GM23338 (cell line): ENCODE data around the gene CACNA1A.

Experiments used
- CREB1 ChIP-seq: fragments of 250-450 bp; sonication (Bioruptor Pico); IDR thresholded peaks from 2 replicates; pipeline ENCODE4 v1.5.0; 2020; ENCODE audit warnings: low read depth, mild to moderate bottlenecking, moderate library complexity
- EZH2 ChIP-seq: fragments of 200-600 bp; sonication (generic); IDR thresholded peaks from one replicate; pipeline ENCODE4 v1.8.0; 2017; ENCODE audit warnings: antibody characterized with exemption, mild to moderate bottlenecking, low read depth; ENCODE audit not compliant: unreplicated experiment
- EZH2phosphoT487 ChIP-seq: fragments of 200-600 bp; sonication (generic); IDR thresholded peaks from one replicate; pipeline ENCODE4 v1.8.1; 2018; ENCODE audit warnings: antibody characterized with exemption; ENCODE audit not compliant: unreplicated experiment
- POLR2AphosphoS5 ChIP-seq: IDR thresholded peaks from 2 replicates; pipeline ENCODE4 v1.6.1; 2016; ENCODE audit warnings: antibody characterized with exemption, low read depth
- TF ChIP-seq, protein P1 (sequence below), 2 experiments: fragments of 200-600 bp in 1 of 2; sonication (generic) in 1 of 2; conservative IDR thresholded peaks; 2 replicates each; pipeline versions ENCODE4 v1.5.1 to v1.6.1; 2016 to 2017; ENCODE audit warnings: antibody characterized with exemption in 2 of 2, low read depth in 2 of 2, mild to moderate bottlenecking in 2 of 2, moderate library complexity in 1 of 2
- TF ChIP-seq, protein P2 (sequence below): IDR thresholded peaks from one replicate; pipeline ENCODE4 v1.6.1; 2018; ENCODE audit warnings: antibody characterized with exemption; ENCODE audit not compliant: unreplicated experiment
- TF ChIP-seq, protein P3 (sequence below): fragments of 250-450 bp; sonication (Bioruptor Pico); IDR thresholded peaks from 2 replicates; pipeline ENCODE4 v1.5.0; 2020; ENCODE audit warnings: mild to moderate bottlenecking, moderate library complexity

DNA sequence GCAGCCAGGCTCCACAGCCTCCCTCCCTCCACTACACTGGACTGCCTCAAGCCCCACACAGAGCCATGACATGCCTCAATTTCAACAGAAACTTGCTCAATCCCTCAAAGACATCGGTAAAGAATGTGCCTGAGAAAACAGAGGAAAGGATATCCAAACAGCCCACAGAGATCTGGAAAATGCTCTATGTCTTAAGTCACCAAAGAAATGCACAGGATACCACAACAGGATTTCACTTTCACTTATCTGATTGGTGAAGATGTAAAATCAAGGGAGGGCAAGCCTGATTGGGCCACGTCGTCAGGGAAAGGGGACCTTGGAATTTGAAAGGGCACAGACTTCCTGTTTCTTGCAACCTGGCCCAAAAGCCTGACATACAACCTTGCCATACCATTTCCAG lies 14.2 kb downstream of the CACNA1A start:
- TF ChIP-seq EZH2 (no peak), EZH2phosphoT487 (no peak), CREB1 (no peak), POLR2AphosphoS5 (no peak)
- TF ChIP-seq, protein P1, sequence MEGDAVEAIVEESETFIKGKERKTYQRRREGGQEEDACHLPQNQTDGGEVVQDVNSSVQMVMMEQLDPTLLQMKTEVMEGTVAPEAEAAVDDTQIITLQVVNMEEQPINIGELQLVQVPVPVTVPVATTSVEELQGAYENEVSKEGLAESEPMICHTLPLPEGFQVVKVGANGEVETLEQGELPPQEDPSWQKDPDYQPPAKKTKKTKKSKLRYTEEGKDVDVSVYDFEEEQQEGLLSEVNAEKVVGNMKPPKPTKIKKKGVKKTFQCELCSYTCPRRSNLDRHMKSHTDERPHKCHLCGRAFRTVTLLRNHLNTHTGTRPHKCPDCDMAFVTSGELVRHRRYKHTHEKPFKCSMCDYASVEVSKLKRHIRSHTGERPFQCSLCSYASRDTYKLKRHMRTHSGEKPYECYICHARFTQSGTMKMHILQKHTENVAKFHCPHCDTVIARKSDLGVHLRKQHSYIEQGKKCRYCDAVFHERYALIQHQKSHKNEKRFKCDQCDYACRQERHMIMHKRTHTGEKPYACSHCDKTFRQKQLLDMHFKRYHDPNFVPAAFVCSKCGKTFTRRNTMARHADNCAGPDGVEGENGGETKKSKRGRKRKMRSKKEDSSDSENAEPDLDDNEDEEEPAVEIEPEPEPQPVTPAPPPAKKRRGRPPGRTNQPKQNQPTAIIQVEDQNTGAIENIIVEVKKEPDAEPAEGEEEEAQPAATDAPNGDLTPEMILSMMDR (conservative IDR thresholded peaks at IDR 0.05; ENCODE audit: low read depth in 2 of 2): no peak
- TF ChIP-seq, protein P2, sequence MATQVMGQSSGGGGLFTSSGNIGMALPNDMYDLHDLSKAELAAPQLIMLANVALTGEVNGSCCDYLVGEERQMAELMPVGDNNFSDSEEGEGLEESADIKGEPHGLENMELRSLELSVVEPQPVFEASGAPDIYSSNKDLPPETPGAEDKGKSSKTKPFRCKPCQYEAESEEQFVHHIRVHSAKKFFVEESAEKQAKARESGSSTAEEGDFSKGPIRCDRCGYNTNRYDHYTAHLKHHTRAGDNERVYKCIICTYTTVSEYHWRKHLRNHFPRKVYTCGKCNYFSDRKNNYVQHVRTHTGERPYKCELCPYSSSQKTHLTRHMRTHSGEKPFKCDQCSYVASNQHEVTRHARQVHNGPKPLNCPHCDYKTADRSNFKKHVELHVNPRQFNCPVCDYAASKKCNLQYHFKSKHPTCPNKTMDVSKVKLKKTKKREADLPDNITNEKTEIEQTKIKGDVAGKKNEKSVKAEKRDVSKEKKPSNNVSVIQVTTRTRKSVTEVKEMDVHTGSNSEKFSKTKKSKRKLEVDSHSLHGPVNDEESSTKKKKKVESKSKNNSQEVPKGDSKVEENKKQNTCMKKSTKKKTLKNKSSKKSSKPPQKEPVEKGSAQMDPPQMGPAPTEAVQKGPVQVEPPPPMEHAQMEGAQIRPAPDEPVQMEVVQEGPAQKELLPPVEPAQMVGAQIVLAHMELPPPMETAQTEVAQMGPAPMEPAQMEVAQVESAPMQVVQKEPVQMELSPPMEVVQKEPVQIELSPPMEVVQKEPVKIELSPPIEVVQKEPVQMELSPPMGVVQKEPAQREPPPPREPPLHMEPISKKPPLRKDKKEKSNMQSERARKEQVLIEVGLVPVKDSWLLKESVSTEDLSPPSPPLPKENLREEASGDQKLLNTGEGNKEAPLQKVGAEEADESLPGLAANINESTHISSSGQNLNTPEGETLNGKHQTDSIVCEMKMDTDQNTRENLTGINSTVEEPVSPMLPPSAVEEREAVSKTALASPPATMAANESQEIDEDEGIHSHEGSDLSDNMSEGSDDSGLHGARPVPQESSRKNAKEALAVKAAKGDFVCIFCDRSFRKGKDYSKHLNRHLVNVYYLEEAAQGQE: no peak
- TF ChIP-seq, protein P3, sequence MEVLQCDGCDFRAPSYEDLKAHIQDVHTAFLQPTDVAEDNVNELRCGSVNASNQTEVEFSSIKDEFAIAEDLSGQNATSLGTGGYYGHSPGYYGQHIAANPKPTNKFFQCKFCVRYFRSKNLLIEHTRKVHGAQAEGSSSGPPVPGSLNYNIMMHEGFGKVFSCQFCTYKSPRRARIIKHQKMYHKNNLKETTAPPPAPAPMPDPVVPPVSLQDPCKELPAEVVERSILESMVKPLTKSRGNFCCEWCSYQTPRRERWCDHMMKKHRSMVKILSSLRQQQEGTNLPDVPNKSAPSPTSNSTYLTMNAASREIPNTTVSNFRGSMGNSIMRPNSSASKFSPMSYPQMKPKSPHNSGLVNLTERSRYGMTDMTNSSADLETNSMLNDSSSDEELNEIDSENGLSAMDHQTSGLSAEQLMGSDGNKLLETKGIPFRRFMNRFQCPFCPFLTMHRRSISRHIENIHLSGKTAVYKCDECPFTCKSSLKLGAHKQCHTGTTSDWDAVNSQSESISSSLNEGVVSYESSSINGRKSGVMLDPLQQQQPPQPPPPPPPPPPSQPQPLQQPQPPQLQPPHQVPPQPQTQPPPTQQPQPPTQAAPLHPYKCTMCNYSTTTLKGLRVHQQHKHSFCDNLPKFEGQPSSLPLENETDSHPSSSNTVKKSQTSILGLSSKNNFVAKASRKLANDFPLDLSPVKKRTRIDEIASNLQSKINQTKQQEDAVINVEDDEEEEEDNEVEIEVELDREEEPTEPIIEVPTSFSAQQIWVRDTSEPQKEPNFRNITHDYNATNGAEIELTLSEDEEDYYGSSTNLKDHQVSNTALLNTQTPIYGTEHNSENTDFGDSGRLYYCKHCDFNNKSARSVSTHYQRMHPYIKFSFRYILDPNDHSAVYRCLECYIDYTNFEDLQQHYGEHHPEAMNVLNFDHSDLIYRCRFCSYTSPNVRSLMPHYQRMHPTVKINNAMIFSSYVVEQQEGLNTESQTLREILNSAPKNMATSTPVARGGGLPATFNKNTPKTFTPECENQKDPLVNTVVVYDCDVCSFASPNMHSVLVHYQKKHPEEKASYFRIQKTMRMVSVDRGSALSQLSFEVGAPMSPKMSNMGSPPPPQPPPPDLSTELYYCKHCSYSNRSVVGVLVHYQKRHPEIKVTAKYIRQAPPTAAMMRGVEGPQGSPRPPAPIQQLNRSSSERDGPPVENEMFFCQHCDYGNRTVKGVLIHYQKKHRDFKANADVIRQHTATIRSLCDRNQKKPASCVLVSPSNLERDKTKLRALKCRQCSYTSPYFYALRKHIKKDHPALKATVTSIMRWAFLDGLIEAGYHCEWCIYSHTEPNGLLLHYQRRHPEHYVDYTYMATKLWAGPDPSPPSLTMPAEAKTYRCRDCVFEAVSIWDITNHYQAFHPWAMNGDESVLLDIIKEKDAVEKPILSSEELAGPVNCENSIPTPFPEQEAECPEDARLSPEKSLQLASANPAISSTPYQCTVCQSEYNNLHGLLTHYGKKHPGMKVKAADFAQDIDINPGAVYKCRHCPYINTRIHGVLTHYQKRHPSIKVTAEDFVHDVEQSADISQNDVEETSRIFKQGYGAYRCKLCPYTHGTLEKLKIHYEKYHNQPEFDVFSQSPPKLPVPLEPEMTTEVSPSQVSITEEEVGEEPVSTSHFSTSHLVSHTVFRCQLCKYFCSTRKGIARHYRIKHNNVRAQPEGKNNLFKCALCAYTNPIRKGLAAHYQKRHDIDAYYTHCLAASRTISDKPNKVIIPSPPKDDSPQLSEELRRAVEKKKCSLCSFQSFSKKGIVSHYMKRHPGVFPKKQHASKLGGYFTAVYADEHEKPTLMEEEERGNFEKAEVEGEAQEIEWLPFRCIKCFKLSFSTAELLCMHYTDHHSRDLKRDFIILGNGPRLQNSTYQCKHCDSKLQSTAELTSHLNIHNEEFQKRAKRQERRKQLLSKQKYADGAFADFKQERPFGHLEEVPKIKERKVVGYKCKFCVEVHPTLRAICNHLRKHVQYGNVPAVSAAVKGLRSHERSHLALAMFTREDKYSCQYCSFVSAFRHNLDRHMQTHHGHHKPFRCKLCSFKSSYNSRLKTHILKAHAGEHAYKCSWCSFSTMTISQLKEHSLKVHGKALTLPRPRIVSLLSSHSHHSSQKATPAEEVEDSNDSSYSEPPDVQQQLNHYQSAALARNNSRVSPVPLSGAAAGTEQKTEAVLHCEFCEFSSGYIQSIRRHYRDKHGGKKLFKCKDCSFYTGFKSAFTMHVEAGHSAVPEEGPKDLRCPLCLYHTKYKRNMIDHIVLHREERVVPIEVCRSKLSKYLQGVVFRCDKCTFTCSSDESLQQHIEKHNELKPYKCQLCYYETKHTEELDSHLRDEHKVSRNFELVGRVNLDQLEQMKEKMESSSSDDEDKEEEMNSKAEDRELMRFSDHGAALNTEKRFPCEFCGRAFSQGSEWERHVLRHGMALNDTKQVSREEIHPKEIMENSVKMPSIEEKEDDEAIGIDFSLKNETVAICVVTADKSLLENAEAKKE (CRISPR knock-in tag): no peak
